ENCODE measurements around the gene BHLHE23. TPM values are rescaled to one million over a fixed set of nuclear protein-coding genes. Genes with fewer than 3 reads are reported as not detected.
A peak's percentile ranks its signal among the peaks of the same experiment; 100 is the strongest.

BHLHE23 gene
- polyA plus RNA-seq, 6 donors from 2014 or later: not detected

GRCh38 chr20:62957136-62958117 lies 49.3 kb downstream of the BHLHE23 start:
- peak overlapping the region in 2 of 6 donors; percentile 34 to 72 for H3K27ac Mint-ChIP-seq
- H3K27me3 Mint-ChIP-seq: no peaks in the 10 kb centered on the region
- H3K4me3 Mint-ChIP-seq: peak overlapping the region in 1 of 8 donors; percentile 37
- H3K9me3 Mint-ChIP-seq: no peaks in the 10 kb centered on the region
- DNase-seq (no peak), ATAC-seq (ENCODE audit: low read depth in 2 of 2) (no peak)
- no peaks in the 10 kb centered on the region for H3K36me3 Mint-ChIP-seq
- peaks cover 11 to 41% (median 32%) of the 10 kb centered on the region in 3 donors for H3K4me1 Mint-ChIP-seq

DNA sequence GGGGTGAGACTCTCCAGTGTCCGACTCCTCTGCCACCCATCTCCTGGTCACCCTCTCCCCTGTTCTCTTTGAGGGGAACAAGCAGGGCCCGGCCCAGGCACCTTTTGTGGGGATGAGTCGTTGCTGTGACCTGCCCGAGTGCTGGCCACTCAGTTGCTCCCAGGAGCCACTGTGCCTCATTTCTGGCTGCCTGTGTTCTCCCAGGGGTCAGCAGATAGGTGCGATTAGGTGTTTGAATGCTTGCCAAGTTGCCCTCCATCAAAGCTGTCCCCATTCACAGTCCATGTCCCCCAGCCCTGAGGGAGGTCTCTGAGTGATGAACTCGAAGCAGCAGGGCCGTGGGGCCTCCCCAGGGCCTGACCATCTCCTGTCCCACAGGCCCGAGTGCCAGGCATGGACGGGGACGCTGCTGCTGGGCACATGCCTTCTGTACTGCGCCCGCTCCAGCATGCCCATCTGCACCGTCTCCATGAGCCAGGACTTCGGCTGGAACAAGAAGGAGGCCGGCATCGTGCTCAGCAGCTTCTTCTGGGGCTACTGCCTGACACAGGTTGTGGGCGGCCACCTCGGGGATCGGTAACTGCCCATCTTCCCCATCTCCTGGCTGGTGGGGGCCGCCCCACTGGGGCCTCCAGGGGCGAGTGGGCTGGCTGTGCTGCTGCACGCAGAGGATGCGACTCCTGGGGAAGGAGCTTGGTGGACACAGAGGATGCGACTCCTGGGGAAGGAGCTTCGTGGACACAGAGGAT lies 50.2 kb downstream of the BHLHE23 start:
- DNase-seq (no peak), ATAC-seq (ENCODE audit: low read depth in 2 of 2) (no peak)
- Mint-ChIP-seq H3K36me3 (no peaks in the 10 kb centered on the region), H3K4me1 (peaks cover 15 to 46% (median 34%) of the 10 kb centered on the region in 3 donors), H3K4me3 (peak overlapping the region in 2 of 8 donors; percentile 52 to 57), H3K27me3 (no peaks in the 10 kb centered on the region), H3K9me3 (no peaks in the 10 kb centered on the region), H3K27ac (peak overlapping the region in 2 of 6 donors; percentile 34 to 73)

Other genes with a start within 250 kb of the BHLHE23 start
- 10 to 100 TPM; 10.8 to 13.2 (median 11.3) TPM for gene MRGBP, start 210.5 kb downstream of the BHLHE23 start, polyA plus RNA-seq (ENCODE audit: low read depth in 6 of 6)
- gene OGFR, start 202.1 kb downstream of the BHLHE23 start, polyA plus RNA-seq (ENCODE audit: low read depth in 6 of 6): 10 to 100 TPM; 20.6 to 74.6 (median 46.0) TPM
- gene COL9A3, start 189.9 kb downstream of the BHLHE23 start, polyA plus RNA-seq (ENCODE audit: low read depth in 6 of 6): 10 to 100 TPM in 2 of 6 donors, 1 to 10 TPM in 4; 1.2 to 19.6 (median 2.6) TPM
- 1 to 10 TPM in 5 of 6 donors, under 1 TPM in 1; 0.51 to 2.0 (median 1.2) TPM for gene TCFL5, start 145.1 kb downstream of the BHLHE23 start, polyA plus RNA-seq (ENCODE audit: low read depth in 6 of 6)
- gene DIDO1, start 80.5 kb downstream of the BHLHE23 start, polyA plus RNA-seq (ENCODE audit: low read depth in 6 of 6): 10 to 100 TPM; 24.3 to 39.9 (median 28.3) TPM
- 10 to 100 TPM; 15.7 to 19.7 (median 17.8) TPM for gene GID8, start 68.8 kb downstream of the BHLHE23 start, polyA plus RNA-seq (ENCODE audit: low read depth in 6 of 6)
- 1 to 10 TPM; 3.1 to 10.0 (median 5.1) TPM for gene SLC17A9, start 54.3 kb downstream of the BHLHE23 start, polyA plus RNA-seq (ENCODE audit: low read depth in 6 of 6)
- 10 to 100 TPM; 27.4 to 41.9 (median 34.6) TPM for gene YTHDF1, start 209.2 kb upstream of the BHLHE23 start, polyA plus RNA-seq (ENCODE audit: low read depth in 6 of 6)
- gene BIRC7, start 228.9 kb upstream of the BHLHE23 start, polyA plus RNA-seq (ENCODE audit: low read depth in 6 of 6): not detected
- not detected for gene NKAIN4, start 247.5 kb upstream of the BHLHE23 start, polyA plus RNA-seq (ENCODE audit: low read depth in 6 of 6)